GM12874 (cell line): Measurements from ENCODE around the gene MAP2K5.

Source experiments
- CTCF ChIP-seq: IDR thresholded peaks from 2 replicates; pipeline ENCODE4 v1.5.1; 2011; ENCODE audit warnings: low read depth, mild to moderate bottlenecking, control low read depth, low read length, moderate library complexity; ENCODE audit not compliant: insufficient read depth

Gene MAP2K5

GRCh38 chr15:67563092-67563491 lies 20.6 kb downstream of the MAP2K5 start:
- TF ChIP-seq CTCF: no peak

GRCh38 chr15:67564021-67564967 lies 21.8 kb downstream of the MAP2K5 start:
- no peak for TF ChIP-seq CTCF

GRCh38 chr15:67564968-67565345 lies 22.5 kb downstream of the MAP2K5 start:
- TF ChIP-seq CTCF: no peak

- TF ChIP-seq CTCF: no peak
Observed at GRCh38 chr15:67569668-67570067, 27.2 kb downstream of the MAP2K5 start.

- no peak for TF ChIP-seq CTCF
Observed at GRCh38 chr15:67570875-67571647, 28.6 kb downstream of the MAP2K5 start.

- no peak for TF ChIP-seq CTCF
Observed at GRCh38 chr15:67571648-67572415, 29.3 kb downstream of the MAP2K5 start.

- no peak for TF ChIP-seq CTCF
Observed at GRCh38 chr15:67573194-67573593, 30.7 kb downstream of the MAP2K5 start.
